Measurements from ENCODE around the gene KEAP1.

KEAP1 gene

DNA sequence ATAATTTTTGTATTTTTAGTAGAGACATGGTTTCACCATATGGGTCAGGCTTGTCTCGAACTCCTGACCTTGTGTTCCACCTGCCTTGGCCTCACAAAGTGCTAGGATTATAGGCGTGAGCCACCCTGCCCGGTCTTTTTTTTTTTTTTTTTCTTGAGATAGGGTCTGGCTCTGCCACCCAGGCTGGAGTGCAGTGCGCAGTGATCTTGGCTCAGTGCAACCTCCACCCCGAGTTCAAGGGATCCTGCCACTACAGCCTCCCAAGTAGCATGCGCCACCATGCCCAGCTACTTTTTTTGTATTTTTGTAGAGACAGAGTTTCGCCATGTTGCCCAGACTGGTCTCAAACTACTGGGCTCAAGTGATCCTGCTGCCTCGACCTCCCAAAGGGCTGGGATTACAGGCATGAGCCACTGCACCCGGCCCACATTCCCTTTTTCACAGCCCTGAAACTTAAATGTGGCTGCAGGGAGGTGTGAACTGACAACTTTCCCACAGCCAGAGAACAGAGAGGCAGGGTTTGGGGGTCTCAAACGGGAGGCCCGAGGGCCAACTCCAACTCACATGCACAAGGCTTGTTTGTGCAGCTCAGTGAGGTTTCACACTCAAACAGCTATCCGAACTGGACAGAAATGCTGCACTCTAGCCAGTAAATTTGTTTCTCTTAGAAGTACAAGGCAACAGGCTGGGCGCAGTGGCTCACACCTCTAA is 18.5 kb upstream of the KEAP1 start:
- DNase-seq = no peak

DNA sequence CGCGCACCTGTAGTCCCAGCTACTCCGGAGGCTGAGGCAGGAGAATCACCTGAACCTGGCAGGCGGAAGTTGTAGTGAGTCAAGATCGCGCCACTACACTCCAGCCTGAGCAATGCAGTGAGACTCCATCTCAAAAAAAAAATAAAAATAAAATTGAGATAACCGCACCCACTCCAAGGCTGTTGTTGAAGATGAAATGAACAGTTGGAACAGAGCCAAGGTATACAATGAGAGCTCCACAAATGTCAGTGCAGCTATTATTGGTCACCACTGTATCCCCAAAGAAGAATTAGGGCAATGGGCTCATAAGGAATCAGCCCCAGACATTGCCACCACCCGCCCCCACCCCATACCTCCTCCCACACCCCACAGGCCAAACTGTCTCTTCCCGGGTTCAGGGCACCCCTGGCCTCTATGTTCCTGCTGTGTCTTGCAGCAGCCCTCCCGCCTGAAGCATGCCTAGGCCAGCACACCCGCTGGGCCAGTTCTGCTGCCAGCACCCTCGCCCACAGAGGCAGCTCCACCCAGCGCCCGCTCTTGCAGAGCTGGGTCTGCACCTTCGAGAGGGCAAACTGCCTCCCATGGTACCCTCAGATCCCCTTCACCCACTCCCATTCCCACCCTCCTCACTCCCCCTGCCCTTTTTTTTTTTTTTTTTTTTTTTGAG is 17.6 kb upstream of the KEAP1 start:
- no peak for DNase-seq

DNA sequence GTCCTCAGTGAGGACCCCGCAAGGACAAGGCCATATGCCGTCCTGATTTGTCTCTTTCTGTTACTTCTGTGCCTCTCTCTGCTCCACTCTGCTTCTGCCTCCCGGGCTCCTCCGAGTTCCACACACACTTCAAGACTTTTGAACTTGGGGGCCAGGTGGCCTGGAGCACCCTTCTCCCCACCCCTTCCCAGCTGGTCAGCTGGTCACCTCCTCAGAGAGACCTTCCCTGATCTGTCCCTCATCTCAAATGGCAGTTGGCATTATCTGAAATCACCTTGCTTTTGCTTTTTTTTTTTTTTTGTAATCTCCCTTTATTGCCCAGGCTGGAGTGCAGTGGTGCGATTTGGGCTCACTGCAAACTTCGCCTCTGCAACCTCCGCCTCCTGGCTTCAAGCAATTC is 16.3 kb upstream of the KEAP1 start:
- DNase-seq = no peak

DNA sequence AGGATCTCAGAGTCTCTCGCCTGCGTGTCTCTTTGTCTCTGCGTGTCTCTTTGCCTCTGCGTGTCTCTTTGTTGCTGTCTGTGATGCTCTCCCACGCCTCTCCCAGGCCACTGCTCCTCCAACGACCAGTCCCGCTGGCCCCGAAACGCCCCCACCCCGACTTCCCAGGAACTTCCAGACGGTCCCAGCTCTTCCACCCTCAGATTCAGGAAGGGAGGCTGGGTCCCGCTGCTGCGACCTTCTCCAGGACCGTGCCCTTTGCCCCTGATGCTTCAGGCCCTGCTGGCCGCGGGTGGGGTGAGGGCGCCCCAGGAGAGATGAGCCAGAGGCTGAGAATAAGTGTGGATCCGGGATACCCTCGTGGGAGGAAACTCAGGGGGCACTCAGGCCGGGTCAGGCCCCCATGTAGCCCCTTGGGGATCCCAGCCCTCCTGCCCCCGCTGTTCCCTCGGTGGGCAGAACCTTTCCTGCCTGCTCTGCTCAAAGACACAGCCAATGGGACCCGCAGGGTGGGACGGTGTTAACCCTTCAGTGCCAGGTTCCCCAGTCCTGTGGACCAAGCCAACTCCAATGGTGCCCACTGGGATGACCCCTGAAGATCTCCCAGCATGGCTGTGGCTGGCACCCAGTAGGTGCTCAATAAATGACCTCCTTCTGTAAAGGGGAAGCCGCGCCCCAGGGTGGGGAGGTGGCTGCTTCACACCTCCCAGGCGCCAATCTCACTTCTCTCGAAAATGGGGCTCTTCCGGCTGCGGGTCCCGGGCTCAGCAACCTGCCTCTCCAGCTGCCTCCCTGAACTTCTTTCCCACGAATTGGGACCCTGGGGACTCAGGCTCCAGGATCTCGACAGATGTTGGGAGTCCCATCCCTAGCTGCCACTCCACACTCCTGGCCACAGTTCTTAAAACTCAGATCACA is 15.5 kb upstream of the KEAP1 start:
- DNase-seq = peak in 1 of 2 donors; percentile 37

DNA sequence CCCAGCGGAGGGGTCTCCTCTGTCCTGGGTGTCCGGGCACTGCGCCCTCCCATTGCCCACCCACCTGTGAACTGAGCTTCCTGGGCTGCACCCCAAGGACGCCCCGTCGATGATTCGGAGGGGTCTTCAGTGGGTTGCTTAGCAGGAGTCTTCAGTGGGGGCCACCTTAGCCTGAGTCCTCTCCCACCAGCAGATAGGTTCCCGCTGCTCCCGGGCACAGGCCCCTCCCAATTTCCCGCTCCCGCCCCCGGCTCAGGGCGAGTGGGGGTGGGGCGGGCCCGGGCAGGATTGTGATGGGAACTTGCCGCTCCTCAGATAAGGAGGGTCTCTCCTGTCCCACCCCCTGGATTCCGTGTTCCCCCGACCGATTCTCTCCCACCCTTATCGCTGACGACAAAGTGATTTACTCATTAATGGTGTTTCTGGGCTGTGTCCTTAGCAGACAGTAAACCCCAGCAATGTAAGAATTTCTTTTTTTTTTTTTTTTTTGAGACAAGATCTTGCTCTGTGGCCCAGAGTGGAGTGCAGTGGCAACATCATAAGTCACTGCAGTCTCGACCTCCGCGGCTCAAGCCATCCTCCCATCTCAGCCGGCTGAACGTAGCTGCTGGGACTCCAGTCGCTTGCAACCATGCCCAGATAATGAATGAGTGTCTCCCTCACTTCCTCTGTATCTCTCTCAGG is 14.7 kb upstream of the KEAP1 start:
- DNase-seq = no peak

DNA sequence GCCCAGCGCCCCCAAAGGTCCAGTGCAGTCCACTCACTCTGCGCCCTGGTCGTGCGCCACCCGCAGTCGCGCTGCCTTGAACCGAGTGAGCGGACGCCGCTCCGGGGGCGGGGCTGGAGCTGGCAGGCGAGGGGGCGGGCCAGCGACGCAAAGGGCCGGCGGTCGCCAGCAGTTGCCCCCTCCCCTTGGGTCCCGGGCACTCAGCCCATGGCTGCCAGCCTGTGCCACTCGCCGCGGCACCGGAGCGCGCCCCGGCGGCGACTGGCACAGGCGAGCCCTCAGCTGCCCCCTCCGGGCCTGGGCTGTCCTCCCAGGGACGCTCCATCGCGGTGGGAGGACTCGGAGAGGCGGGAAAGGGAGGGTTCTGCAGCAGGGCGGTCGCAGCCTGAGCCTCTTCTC is 14.2 kb upstream of the KEAP1 start, which contains the start of gene S1PR5:
Gene S1PR5, minus strand, starts transcription at position 87 of the 399 bp plus-strand sequence. CDS start 2,436 bp downstream, outside the sequence.
- no peak for DNase-seq

DNA sequence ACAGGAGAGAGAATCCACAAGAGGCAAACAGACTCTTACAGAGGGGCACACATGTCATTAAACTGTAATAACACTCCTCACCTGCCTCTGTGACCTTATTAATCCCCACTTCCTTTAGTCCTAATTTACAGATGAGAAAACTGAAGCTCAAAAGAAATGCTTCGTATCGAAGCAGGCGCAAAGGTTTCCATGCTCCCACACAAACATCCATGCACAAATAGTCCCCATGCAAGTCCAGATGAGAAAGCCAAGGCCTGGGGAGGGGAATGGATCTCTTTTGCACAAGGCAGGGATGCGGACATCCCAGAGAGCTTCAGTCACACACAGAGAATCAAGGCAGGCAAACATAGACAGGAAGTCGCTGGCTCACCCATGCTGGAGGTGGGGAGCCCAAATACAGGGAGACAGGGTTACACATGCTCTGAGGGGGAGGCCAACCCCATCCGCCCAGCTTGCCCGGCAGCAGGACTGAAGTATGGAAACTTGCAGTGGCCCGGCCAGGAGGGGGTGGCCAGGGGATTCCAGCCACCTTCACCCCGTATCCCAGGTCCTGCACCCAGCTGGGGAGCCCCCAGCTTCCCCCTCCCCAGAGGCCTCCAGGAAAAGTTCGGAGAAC is 13.6 kb upstream of the KEAP1 start:
- DNase-seq = no peak

DNA sequence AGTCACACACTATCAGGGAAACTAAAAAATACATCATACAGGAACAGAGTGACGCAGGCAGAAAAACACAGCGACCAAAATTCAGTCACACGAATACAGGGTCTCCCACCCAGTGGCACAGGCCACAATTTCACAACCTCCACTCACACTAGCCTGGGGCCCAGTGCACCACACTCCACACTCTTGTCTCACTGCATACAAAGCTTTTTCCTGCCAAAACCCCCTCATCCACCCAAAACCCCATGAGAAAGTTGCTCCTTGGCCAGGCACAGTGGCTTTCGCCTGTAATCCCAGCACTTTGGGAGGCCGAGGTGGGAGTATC is 12.9 kb upstream of the KEAP1 start:
- DNase-seq = no peak

DNA sequence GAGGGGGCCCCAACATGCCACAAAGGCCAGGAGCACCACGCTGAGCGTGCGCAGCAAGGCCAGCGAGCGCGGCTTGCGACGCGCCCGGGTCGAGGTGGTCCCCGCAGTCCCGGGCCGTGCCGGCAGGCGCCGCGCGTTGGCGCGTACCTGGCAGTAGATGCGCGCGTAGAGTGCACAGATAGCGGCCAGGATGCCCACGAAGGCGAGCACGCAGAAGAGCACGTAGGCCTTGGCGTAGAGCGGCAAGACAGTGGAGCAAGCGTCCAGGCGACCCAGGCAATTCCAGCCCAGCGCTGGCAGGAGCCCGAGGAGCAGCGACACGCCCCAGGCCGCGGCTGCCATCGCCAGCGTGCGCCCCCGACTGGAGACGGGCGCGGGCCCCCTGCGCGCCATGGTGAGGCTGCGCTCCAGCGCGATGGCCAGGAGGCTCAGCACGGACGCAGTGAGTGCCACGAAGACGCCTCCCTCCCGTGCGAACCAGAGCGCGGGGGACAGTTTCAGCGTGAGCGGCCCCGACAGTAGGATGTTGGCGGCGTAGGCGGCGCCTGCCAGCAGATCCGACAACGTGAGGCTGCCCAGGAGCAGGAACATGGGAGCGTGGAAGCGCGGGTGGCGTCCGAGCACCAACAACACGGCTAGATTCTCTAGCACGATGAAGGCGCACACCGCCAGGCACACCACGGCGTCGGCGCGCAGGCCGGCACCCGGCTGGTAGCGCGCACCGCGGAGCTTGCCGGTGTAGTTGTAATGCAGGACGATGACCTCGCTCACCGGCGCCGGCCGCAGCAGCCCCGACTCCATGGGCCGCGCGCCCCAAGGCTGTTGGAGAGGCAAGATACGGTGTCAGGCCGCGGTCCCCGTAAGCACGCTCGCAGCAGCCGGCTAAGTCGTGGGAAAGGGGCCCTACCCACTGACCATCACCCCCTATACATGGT is 11.3 kb upstream of the KEAP1 start:
- no peak for DNase-seq

DNA sequence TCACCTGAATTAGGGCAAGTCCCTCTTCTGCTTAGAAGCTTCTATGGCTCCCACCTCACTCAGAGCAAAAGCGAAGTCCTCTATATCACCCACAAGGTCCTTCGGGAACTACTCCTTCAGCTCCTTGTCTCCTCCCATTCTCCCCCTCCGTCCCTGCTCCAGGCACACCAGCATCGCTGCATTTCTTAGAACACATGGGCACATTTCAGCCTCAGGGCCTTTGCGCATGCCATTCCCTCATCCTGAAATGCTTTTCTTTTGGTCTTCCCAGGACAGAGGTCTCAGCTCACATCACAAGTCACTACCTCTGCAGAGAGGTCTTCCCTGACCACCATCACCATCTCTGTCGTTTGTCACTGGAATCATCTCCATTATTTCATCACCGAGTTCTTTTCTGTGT is 10.1 kb upstream of the KEAP1 start:
- DNase-seq = no peak

DNA sequence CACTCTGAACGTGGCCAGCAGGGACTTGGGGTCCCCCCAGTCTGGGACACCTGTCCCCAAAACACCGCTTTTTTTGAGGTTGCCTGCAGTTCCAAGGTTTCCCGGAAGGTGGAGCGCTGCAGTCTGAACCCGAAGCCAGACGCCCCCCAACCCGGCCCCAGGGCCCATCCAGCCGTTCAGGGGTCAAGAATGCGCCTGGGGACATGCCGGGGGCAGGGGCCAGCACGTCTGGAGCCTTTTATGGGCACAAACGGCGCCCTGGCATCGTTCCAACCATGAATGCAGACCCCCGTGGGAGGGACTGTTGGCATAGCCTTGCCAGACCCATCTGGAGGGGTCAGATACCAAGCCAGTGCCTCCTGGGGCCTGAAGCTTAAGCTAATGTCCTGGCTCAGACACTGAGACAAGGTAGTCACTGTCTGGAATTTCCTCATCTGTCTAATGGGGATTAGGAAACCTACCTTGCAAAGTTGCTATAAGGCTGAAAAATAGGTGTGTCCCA is 7.2 kb upstream of the KEAP1 start:
- DNase-seq = peak in 1 of 2 donors; percentile 41

DNA sequence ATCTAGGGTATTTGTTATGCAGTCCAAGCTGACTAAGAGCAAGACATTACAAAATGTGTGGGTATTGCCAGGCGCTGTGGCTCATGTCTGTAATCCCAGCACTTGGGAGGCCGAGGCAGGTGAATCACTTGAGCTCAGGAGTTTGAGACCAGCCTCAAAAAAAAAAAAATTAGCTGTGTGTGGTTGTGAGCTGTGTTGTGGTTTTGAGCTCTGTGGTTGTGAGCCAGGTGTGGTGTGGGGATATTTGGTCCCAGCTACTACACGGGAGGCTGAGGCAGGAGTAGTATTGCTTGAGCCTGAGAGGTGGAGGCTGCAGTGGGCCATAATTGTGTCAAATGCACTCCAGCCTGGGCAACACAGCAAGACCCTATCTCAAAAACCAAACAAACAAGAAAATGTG is 5.6 kb upstream of the KEAP1 start:
- no peak for DNase-seq

DNA sequence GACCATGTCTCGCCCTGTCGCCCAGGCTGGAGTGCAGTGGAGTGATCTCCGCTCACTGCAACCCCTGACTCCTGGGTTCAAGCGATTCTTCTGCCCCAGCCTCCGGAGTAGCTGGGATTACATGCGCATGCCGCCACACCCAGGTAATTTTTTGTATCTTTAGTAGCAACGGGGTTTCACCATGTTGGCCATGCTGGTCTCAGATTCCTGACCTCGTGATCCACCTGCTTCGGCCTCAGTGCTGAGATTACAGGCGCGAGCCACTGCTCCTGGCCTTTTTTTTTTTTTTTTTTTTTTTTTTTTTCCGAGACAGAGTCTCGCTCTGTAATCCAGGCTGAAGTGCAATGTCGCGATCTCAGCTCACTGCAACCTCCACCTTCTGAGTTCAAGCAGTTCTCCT is 4.9 kb upstream of the KEAP1 start:
- no peak for DNase-seq

DNA sequence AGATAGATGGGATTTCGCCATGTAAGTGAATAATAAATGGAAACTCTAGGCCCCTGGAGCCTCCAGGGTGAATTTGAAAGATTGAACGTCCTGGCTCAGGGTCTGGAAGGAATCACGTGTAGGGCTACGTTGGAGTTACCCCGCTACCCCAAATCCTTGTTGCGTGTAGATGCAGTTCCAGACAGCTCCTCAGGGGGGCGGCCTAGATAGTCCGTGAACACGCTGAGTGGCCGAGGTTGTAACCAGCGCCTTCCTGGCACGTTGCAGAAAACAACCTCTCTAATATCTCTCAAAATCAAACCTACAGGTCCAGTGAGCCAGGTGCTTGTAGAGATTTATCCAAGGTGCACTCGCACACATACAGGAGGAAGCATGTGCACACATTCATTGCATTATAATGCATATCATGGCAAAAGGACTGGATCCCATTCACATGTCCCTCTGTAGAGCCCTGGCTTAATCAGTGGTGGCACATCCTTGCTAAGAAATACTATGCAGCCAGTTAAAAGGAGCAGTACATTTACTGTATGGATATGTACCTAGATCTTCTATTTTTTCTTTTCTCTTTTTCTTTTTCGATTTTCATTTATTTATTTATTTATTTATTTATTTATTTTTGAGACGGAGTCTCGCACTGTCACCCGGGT is 2.5 kb upstream of the KEAP1 start:
- DNase-seq = peak; percentile 63 to 93

DNA sequence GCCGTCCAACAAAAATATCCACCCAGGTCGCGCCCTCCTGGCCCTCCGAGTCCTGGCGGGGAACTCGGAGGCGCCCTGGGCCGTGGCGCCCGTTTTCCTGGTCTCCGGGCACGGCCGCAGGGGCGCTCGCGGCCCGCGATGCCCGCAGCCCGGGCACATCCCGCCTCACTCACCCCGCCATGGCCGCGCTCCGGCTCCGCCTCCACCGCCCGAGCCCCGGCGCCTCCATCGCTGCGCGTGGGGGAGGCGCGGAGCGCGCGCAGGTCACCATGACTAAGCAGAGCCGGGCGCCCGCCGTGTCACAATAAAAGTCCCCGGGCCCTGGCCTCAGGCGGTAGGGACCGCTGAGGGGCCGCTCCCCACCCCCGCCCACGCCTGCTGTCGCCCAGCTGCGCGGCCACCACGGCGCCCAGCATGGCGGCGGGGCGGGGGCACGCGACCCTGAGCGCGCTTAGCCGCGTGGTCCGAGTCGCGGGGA is 593 bp downstream of the KEAP1 start:
- DNase-seq = peak; percentile 88 to 90

DNA sequence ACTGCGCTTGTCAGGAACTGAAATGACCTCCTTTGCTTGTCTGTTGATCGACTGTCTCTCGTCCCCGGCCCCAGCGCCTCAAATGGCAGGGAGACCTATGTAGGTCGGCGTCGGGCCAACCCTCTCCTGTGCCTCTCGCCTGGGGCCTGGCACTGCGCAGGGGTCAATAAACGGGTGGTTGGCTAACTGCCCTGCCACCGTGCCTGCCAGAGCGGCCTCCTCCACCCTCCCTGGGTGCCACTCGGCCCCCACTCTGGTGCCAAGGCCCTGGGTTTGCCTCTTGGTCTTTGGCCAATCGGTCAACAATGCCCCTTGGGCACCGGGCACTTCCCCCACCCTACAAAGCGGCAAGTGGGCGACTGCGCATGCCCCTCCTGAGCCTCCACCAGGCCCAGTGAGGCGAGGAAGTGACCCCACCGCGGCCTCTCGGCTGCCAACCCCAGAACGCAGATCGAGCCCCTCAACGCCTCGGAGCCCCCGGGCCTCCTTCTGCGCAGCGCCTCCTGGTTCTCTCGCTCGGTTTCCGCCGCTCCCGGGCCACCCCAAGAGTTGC is 1.1 kb downstream of the KEAP1 start:
- DNase-seq = peak; percentile 64

DNA sequence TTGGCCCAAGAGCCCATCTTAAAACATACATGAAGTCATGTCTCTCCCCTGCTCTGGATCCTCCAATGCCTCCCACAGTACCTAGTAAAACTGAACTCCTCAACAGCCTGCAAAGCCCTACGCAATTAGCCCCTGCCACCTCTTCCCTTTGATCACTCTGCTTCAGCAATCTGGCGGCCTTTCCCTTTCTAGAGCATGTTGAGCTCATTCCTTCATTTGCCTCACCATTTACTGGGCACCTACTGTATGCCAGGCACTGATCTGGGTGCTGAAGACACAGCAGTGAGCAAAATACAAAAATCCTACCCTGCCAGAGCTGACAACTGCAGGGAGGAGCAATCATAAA is 2.9 kb downstream of the KEAP1 start:
- DNase-seq = no peak

DNA sequence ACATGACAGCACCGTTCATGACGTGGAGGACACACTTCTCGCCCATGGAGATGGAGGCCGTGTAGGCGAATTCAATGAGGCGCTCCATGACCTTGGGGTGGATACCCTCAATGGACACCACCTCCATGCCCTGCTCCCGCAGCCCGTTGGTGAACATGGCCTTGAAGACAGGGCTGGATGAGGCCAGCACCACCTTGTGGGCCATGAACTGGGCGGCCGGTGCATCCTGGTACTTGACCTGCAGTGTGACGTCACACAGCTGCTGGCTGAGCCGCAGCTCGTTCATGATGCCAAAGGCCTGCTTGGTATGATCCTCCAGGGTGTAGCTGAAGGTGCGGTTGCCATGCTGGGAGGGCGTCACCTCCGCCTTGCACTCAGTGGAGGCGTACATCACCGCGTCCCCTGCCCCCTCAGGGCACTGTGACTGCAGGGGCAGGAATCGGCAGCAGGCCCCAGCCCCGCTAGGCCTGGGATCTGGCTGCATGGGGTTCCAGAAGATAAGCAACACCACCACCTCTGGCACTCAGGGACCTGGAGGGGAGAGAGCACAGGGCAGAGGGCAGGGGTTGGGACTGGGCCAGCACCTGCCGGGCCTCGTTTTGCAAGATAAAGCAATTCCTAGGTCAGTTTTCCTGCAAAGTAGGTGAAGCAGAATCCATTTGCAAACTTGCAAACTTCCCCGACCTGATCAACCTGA is 3.5 kb downstream of the KEAP1 start:
- DNase-seq = no peak

DNA sequence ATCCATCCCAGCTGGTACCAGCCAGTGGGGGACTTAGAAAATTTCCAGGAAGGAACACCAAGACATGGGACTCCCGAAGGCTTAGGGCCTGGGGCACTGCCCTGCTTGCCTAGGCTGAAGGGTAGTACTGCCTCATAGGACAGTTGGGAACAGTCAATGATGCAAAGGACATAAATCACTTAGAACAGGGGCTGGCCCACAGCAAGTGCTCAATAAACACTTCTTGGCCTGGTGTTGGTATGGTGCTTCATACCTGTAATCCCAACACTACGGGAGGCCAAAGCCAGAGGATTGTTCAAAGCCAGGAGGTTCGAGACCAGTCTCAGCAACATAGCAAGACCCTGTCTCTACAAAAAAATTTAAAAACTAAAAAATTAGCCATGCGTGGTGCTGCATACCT is 5.8 kb downstream of the KEAP1 start:
- DNase-seq = no peak
